OCI-LY1 (cell line): ENCODE measurements around the gene ZNF155.

Experiments used
- EZH2 ChIP-seq: fragments of 200-600 bp; sonication (generic), shearing (Covaris generic); IDR thresholded peaks from 2 replicates; pipeline ENCODE4 v1.8.0; 2017; ENCODE audit warnings: borderline replicate concordance, mixed run types, mild to moderate bottlenecking, antibody characterized with exemption, low read length, moderate library complexity, mixed read lengths
- TF ChIP-seq, protein P1 (sequence below): fragments of 200-600 bp; sonication (generic), shearing (Covaris generic); IDR thresholded peaks from 2 replicates; pipeline ENCODE4 v1.5.1; 2017; ENCODE audit warnings: mild to moderate bottlenecking, antibody characterized with exemption, low read length, moderate library complexity, mixed read lengths

DNA sequence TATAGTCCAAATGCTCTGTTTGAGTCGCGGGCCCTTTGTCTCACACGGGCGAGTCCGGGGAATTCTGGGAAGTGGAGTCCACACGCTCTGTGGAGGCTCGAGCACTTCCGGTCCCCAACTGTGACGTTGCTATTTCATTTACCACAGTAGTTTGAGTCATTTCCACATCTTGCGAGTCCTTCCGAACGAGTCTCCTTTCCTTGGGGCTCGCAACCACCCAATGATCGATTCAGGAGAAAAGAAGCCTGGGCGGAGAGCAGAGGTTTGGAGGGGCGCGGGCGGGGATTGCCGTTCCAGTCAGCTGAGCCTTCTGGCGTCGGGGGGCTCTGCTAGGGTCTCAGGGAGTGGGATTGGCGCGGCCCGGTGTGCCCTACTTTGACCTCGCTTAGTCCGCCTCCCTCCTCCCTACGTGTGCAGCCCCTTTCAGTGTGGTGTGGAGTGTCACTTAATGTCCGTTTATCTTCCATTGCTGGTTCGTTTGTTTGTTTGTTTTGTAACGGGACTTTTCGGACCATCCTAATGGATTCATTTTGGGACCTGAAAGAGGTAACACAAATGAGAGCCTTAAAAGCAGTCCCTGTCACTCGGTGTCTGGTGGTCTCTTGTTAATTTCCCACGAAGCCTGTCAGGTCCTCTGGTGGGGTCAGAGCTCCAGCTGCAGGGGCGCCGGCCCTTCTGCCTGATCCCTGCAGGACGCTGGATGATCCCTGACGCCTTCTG lies 41.4 kb downstream of the ZNF155 start, which contains the start of gene ZNF222:
- TF ChIP-seq, protein P1, sequence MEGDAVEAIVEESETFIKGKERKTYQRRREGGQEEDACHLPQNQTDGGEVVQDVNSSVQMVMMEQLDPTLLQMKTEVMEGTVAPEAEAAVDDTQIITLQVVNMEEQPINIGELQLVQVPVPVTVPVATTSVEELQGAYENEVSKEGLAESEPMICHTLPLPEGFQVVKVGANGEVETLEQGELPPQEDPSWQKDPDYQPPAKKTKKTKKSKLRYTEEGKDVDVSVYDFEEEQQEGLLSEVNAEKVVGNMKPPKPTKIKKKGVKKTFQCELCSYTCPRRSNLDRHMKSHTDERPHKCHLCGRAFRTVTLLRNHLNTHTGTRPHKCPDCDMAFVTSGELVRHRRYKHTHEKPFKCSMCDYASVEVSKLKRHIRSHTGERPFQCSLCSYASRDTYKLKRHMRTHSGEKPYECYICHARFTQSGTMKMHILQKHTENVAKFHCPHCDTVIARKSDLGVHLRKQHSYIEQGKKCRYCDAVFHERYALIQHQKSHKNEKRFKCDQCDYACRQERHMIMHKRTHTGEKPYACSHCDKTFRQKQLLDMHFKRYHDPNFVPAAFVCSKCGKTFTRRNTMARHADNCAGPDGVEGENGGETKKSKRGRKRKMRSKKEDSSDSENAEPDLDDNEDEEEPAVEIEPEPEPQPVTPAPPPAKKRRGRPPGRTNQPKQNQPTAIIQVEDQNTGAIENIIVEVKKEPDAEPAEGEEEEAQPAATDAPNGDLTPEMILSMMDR: no peak
- TF ChIP-seq EZH2: no peak
